AG20443 (cell line): ENCODE results near the gene KCNIP3.
"Not testable (repeated sequence)": the region's sequence is repeated elsewhere in the genome, so short reads cannot be mapped to it uniquely, and the experiment has no call there.

Source experiments
- DNase-seq: peaks from one replicate; pipeline ENCODE4 v3.0.0; 2012; ENCODE audit warnings: low spot score, mixed read lengths

KCNIP3 gene

DNA sequence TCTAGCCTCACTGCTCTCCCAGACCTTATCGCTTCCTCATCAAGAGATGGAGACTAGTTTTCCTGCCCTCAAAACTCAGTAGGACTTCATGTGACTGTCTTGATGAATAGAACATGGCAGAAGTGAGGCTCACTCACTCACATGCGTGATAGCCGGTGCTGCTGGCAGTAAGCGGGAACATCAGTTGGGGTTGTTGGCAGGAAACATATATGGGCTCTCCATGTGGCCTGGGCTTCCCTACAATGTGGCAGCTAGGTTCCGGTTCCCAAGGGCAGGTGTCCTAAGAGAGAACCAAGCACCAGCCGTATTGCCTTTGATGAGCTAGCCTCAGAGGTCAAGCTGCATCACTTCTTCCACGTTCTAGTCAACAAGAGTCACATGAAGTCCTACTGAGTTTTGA lies 90.2 kb downstream of the KCNIP3 start:
- DNase-seq, result peak; percentile 2

DNA sequence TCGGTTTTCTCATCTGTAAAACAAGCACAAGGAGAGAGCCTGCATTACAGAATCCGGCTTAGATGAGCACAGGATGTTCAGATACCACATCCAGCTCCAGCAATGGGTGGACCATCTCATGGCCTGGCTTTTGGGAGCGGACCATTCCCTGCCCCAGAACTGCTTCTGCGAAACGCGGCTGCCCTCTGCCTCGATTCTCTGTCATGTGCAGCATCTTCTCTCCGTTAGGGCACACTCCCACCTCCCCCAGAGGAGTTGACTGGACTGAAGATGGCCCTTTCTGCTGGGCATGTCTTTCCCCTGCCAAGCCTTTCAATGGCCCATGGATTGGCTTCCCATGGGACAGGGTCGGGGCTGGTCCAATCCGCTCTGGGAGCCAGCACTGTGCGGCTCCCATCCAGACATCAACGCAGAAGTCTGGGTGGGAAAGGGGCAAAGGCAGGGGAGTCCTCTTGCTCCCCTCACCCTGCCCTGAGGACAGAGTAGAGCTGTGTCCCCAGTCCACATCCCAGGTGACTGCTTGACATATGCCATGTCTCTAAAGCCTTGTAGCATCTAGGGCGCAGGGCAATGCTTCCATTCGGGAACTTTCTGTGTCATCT lies 91.0 kb downstream of the KCNIP3 start:
- peak; percentile 3 for DNase-seq

GRCh38 chr2:95388856-95389244 lies 91.7 kb downstream of the KCNIP3 start:
- DNase-seq, result no peak

DNA sequence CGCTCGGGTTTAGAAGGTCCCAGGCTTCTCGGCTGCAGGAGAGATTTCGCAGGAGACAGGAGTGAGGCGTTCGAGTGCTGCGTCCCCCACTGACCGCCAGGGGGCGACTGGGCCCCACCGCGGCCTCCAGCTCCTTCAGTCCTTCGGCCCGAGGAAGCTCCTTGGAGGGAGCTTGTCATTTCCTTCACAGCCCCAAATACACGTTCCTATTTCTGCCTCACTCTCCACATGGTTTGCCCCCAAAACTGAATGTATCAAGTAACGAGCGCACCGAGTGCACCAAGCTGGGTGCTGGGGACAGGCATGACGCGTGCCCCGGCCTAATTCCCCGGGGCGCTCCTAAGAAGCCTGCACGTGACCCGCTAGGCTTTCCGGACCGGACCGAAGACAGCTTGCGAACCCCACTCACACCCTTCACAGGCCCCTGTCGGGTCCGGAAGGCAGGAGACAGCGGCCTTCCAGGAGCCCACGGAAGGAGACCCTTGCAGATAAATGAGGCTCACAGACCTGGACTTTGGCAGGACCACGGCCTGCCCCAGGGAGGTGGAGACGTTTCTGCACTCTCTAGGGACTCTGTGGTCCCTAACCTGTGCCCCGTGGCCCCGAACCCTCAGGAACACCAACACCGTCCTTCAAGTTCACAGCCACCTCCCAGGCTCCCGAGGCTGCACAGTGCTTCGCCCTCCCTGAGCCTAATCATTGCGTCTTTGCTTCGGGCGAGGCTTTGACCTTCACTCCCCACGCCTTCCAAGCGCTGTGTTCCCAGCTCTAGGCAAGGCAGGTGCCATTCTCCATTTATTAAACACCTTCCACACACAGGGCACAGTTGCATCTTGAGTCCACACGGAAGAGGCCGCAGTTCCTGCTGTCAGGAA lies 92.3 kb downstream of the KCNIP3 start:
- peak; percentile 93 for DNase-seq

GRCh38 chr2:95390272-95390880 lies 93.2 kb downstream of the KCNIP3 start:
- DNase-seq, result no peak

DNA sequence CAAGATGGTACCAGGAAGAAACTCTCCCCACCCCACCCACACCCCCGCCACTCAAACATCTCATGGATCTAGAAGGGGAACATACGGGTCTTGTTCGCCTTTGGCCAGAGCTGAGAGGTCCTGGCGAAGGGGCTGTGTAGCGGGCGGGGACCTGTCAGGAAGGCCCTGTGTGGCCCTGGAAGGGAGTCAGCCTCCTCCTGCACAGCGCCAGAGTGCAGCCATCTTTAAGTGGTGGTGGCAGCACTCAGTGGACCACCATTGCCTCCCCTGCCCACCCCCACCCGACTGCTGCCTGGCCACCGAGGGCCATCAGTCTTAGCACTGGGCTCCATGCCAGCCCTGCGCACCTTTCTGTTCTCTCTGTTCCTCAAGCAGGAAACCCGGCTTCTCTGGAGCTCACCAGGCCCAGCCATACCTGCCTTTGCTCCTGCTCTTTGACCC lies 93.8 kb downstream of the KCNIP3 start:
- peak; percentile 3 for DNase-seq

DNA sequence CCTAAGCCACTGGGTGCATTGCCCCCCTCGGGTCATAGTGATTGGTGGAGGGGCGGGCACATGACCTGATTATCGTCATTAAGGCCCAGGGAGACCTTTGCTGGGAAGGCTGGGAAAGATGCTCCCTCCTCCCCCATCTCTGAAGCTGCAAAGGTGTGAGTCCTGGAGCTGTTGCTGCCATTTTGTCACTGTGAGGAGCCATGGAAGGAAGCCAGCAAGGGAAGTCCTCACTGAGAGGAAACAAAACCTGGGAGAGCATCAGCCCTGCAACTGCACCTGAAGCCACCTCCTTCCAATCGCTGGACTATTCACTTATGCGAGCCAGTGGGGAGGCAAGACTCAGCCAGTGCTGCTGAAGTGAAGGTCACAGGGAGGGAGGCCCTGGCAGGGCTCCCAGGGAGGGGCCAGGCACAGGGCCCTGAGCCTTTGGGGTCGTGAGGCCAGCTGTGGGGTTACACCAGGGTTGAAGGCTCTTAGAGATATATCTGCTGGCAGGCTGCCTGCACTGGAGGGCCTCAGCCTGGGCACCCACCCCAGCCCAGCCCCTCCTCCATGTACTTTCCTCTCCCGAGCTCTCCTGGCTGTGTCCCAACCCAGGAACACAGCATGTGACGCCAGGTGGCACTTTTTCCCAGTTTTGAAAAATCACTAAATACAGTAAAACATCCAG lies 94.6 kb downstream of the KCNIP3 start:
- DNase-seq, result peak; percentile 2

DNA sequence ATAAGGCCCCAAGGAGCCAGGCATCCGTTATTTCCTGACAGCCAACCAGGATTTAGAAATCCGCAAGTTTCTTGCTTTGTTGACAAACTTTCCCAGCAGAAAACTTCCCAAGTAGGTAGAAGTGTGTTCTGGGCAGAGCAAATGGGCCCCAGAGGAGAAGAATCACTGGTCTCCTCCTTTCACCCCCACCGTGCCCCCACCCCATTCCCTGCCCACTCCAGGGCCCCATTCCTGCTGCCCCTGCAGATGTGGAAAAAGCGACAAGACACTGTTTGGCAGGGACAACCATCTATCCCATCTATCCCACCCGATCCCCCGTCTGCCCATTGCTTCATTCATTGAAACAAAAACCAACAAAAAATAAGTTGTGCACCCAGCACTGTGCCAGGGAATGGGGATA lies 95.2 kb downstream of the KCNIP3 start:
- DNase-seq, result no peak

DNA sequence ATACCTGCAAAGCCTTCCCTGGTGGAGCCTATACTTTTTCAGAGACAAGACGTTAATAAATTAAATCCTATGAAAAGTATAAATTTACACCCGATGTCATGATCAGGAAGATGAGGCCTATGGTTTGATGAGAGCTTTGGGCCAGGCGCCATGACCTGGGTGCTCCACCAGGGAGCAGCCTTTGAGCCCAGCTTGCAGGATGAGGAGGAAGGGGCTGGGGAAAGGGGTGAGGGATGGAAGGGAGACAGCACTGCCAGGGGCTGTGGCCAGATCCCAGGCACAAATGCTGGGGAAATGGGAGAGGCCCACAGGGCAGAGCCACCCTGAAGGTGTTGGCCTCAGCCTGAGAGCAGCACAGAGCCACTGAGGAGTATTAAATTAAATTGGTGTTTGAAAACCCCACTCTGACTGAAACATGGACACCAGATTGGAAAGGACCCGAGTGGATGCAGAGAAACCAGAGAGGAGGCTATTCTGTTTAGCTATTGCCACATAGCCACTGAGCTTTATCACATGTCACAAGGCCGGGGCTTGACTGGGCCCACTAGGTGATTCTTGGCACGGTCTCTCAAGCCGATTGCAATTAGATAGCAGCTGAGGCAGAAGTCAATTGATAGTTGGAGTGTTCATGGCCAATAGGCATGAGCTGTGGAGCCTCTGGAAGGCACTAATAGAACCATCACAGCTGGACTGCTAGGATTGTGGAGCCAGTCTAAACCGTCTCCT lies 95.7 kb downstream of the KCNIP3 start:
- DNase-seq, result peak; percentile 6

GRCh38 chr2:95393901-95394300 lies 96.8 kb downstream of the KCNIP3 start:
- peak; percentile 5 for DNase-seq

DNA sequence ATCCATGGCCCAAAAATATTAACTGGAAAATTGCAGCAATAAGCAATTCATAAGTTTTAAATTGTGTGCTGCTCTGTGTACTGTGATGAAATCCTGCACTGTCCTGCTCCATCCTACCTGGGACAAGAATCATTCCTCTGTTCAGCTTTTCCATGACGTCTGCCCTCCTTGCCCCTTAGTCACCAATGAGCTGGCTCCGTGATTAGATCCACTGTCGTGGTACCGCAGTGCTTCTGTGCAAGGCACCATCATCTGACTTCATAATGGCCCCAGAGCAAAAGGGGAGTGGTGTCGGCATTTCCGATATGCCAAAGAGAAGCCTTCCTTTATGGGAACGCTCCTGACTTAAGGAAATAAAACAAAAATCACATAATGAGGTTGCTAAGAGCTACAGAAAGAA lies 101.9 kb downstream of the KCNIP3 start:
- DNase-seq, result no peak

DNA sequence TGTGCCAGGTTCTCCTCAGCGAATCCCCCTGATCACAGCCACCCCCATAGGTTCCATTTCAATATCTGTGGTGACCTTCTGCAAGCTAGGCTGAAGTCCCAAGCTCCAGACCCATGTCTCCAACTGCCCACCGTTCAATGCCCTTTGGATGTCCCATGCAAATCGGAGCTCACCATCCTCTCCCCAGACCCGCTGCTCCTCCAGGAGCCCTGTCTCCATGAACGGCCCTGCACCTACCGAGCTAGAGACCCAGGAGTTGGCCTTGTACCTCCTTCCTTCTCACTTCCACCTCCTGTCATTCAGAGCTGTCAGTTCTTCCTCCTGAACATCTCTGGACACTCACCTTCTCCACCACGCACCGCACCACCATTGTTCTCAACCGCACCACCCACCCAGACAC lies 104.3 kb downstream of the KCNIP3 start:
- no peak for DNase-seq

- peak; percentile 11 for DNase-seq
Measured at GRCh38 chr2:95402004-95402369, 104.8 kb downstream of the KCNIP3 start.

- peak; percentile 99 for DNase-seq
Measured at GRCh38 chr2:95402370-95403203, 105.4 kb downstream of the KCNIP3 start, which contains the start of gene FAHD2A. FAHD2A (plus strand) TSS chr2:95402708; CDS start chr2:95405559, 2,851 bp downstream.

DNA sequence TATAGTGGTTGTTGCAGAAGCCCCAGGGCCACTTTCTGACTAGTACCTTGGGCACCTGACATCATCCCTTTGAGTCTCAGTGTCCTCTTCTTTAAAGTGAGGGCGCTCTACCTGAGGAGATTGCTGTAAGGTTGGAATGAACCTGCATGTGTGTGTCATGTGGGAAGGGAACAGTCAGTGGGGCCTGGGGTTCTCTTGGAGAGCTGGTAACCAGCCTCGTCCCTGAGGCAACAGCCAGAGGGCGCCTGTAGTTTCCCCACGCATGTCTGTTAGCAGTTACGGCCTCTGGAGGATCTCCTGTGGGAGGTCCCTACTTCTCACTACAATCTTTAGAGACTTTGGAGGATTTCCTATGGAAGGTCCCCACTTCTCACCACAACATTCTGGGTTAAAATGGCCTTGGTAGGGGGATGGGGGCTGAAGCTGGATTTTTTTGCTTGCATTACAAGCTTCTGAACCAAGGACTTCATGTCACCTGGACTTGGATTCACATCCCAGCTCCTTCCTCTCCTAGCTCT lies 106.1 kb downstream of the KCNIP3 start:
- peak; percentile 44 for DNase-seq

- DNase-seq, result not testable (repeated sequence)
Measured at GRCh38 chr2:95403824-95404223, 106.7 kb downstream of the KCNIP3 start.

DNA sequence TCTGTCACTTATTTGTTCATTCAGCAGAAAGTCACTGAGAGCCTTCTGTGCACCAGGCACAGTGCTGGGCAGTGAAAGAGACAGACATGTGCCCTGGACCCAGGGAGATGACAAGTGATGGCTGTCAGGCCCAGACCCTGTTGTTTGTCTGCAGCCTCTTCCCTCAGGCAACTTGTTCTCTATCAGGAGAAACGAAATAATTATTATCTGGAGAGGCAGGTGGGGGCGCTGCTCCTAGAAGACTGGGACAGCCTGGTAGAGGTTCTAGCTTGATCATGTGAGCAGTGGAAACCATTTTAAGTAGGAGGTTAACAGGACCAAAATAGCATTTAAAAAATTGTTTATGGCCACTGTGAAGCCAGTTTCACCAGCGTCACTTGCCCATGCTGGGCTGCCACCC lies 107.5 kb downstream of the KCNIP3 start:
- DNase-seq, result not testable (repeated sequence)

- peak; percentile 32 for DNase-seq
Measured at GRCh38 chr2:95411239-95411638, 114.1 kb downstream of the KCNIP3 start.

- peak; percentile 77 for DNase-seq
Measured at GRCh38 chr2:95414015-95414594, 117.0 kb downstream of the KCNIP3 start.

- DNase-seq, result not testable (repeated sequence)
Measured at GRCh38 chr2:95415138-95415537, 118.0 kb downstream of the KCNIP3 start.
